BLaER1 treated with 17β-estradiol and CSF1 and Interleukin-3, amounts not matched to agents 10 nM and 100 nM (cell line): ENCODE measurements around the gene JAG2.

ENCODE experiments used
- H3K27ac ChIP-seq, 11 experiments: shearing (Covaris generic); formaldehyde crosslinking; 2 replicates each; pipeline ENCODE4 v1.8.1; 2022
- H3K27me3 ChIP-seq, 11 experiments: shearing (Covaris generic); formaldehyde crosslinking; 2 replicates each; pipeline ENCODE4 v1.8.1; 2022
- H3K36me3 ChIP-seq, 11 experiments: shearing (Covaris generic); formaldehyde crosslinking; 2 replicates each; pipeline ENCODE4 v1.8.1; 2022
- H3K4me1 ChIP-seq, 10 experiments: shearing (Covaris generic); formaldehyde crosslinking; 2 replicates each; pipeline ENCODE4 v1.8.1; 2022
- H3K4me2 ChIP-seq, 11 experiments: shearing (Covaris generic); formaldehyde crosslinking; 2 replicates each; pipeline ENCODE4 v1.8.1; 2022
- H3K4me3 ChIP-seq, 10 experiments: shearing (Covaris generic); formaldehyde crosslinking; 2 replicates each; pipeline ENCODE4 v1.8.1; 2022
- H3K9ac ChIP-seq, 11 experiments: shearing (Covaris generic); formaldehyde crosslinking; 2 replicates each; pipeline ENCODE4 v1.8.1; 2022
- H3K9me3 ChIP-seq, 11 experiments: shearing (Covaris generic); formaldehyde crosslinking; replicated peaks in 1 of 11; 2 replicates each; pipeline ENCODE4 v1.8.1; 2022
- H4K20me1 ChIP-seq, 11 experiments: shearing (Covaris generic); formaldehyde crosslinking; 2 replicates each; pipeline ENCODE4 v1.8.1; 2022
- Cebpa-rat ChIP-seq, 11 experiments: shearing (Covaris generic); IDR thresholded peaks; 2 replicates each; pipeline ENCODE4 v1.8.1; 2022

Gene JAG2

DNA sequence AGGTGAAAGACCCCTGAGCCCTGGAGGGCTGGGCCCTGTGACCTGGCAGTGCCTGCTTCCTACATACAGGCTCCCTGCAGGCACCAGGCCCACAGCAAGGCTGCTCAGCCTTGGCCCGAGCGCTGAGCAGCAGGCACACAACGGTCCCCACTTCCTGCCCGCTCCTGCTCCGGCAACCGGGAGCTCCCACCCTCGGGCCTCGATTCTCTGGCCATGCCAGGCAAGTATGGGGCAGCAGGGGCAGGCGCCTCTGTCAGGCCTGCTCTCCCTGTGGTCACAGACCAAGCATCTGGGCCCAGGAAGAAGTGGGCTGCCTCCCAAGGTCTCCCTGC is 43.1 kb upstream of the JAG2 start:
- peaks cover 17 to 92% (median 71%) of the 10 kb centered on the region in 10 experiments for H3K4me1 ChIP-seq
- no peak for TF ChIP-seq Cebpa-rat (IDR thresholded peaks at IDR 0.05)

GRCh38 chr14:105211086-105211757 is 42.6 kb upstream of the JAG2 start:
- peak overlapping the region in 1 of 11 experiments; percentile 26; a peak in 2 of 22 replicates for H3K27ac ChIP-seq
- H3K27me3 ChIP-seq = peaks cover 0 to 15% (median 0%) of the 10 kb centered on the region in 11 experiments; a peak in 6 of 22 replicates
- H3K4me2 ChIP-seq = peak overlapping the region in 8 of 11 experiments; percentile 73 to 94 (median 86); a peak in 16 of 22 replicates
- H3K4me3 ChIP-seq = no peak overlapping the region
- TF ChIP-seq Cebpa-rat (IDR thresholded peaks at IDR 0.05) = no peak
- no peaks in the 10 kb centered on the region for H3K9me3 ChIP-seq
- peaks cover 16 to 53% (median 19%) of the 10 kb centered on the region in 11 experiments; a peak in 20 of 22 replicates for H3K36me3 ChIP-seq
- peaks cover 17 to 95% (median 75%) of the 10 kb centered on the region in 10 experiments for H3K4me1 ChIP-seq
- peaks cover 46 to 95% (median 70%) of the 10 kb centered on the region in 11 experiments; a peak in 21 of 22 replicates for H4K20me1 ChIP-seq
- peak overlapping the region in 4 of 11 experiments; percentile 53 to 58 (median 56); a peak in 8 of 22 replicates for H3K9ac ChIP-seq

More for the DNA sequence above, 43.1 kb upstream of the JAG2 start:
- Histone ChIP-seq H3K9ac (peak overlapping the region in 4 of 11 experiments; percentile 53 to 58 (median 56); a peak in 8 of 22 replicates), H3K9me3 (no peaks in the 10 kb centered on the region), H3K4me2 (peak overlapping the region in 9 of 11 experiments; percentile 67 to 94 (median 85); a peak in 17 of 22 replicates), H3K4me3 (no peak overlapping the region), H3K27me3 (peaks cover 0 to 15% (median 0%) of the 10 kb centered on the region in 11 experiments; a peak in 6 of 22 replicates), H3K36me3 (peaks cover 21 to 58% (median 24%) of the 10 kb centered on the region in 11 experiments; a peak in 21 of 22 replicates), H4K20me1 (peaks cover 51 to 96% (median 74%) of the 10 kb centered on the region in 11 experiments; a peak in 21 of 22 replicates), H3K27ac (peak overlapping the region in 1 of 11 experiments; percentile 26; a peak in 1 of 22 replicates)

DNA sequence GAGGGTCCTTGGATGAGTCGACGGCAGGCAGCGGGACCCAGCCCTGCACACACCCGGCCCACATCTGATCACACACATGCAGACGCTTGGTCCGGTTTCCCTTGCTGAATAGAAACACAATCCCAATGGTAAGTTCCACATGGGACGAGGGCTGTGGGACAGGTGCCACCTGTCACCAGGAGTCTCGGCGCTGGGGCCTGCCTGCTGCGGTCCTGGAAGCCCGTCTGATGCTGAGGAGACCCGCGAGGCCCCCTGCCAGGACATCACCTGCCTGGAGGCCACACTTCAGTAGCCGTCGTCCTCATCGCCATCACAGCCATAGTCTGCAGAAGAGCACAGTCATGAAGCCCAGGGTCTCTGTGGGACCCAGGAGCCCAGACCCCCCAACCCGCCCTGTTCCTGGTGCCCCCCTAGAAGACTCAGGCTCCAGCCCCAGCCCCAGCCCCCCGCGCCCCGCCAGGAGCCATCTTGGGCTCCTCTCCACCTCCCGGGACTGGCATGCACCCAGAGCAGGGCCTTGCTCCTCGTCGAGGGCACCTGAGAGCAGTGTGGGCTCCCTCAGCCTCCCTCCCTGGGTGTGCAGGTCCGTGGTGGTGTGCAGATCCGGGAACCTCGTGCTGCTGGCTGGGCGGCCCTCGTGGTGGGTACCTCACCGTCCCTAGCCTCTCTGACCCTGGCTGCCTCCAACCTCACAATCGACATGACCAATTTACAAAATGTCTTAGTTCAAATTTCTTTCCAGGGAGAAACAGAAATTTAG is 41.9 kb upstream of the JAG2 start:
- Histone ChIP-seq H3K27ac (no peak overlapping the region), H3K9me3 (no peaks in the 10 kb centered on the region), H3K4me3 (no peak overlapping the region), H4K20me1 (peaks cover 41 to 95% (median 70%) of the 10 kb centered on the region in 11 experiments; a peak in 21 of 22 replicates), H3K36me3 (peaks cover 12 to 45% (median 16%) of the 10 kb centered on the region in 11 experiments; a peak in 18 of 22 replicates), H3K27me3 (peaks cover 0 to 17% (median 0%) of the 10 kb centered on the region in 11 experiments; a peak in 6 of 22 replicates), H3K9ac (0 out of 22 replicates have a peak overlapping the region, but pooled peaks of 1 of the 11 experiments have one; percentile 53), H3K4me2 (peak overlapping the region in 3 of 11 experiments; percentile 11 to 87 (median 87); a peak in 3 of 22 replicates), H3K4me1 (peaks cover 17 to 95% (median 82%) of the 10 kb centered on the region in 10 experiments)
- no peak for TF ChIP-seq Cebpa-rat (IDR thresholded peaks at IDR 0.05)

DNA sequence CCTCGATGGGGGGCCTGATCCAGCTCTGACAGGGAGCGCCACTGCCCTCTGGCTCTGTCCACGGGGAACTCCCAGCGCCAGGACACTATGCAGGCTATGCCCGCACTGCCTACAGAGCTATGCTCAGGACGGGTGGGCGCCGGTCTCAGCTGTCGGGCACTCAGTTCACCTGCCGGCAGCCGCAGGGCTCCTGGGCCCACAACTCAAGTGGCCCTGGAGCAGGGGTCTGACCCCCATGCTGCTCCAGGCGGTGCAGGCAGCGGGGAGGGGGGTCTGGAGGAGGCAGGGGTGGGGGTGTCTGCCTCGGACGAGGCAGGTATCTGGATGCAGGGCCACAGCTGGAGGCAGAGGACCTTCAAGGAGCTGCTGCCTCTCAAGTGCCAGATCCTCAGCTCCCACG is 41.1 kb upstream of the JAG2 start:
- H3K27me3 ChIP-seq = peaks cover 0 to 25% (median 0%) of the 10 kb centered on the region in 11 experiments; a peak in 6 of 22 replicates
- TF ChIP-seq Cebpa-rat (IDR thresholded peaks at IDR 0.05) = no peak
- H4K20me1 ChIP-seq = peaks cover 34 to 95% (median 70%) of the 10 kb centered on the region in 11 experiments; a peak in 21 of 22 replicates
- peaks cover 12 to 38% (median 16%) of the 10 kb centered on the region in 11 experiments; a peak in 18 of 22 replicates for H3K36me3 ChIP-seq
- peak overlapping the region in 1 of 11 experiments; percentile 34; a peak in 2 of 22 replicates for H3K27ac ChIP-seq
- H3K4me2 ChIP-seq = peak overlapping the region in 9 of 11 experiments; percentile 18 to 86 (median 63); a peak in 12 of 22 replicates
- H3K9me3 ChIP-seq = no peaks in the 10 kb centered on the region
- H3K4me3 ChIP-seq = no peak overlapping the region
- H3K4me1 ChIP-seq = peaks cover 12 to 95% (median 83%) of the 10 kb centered on the region in 10 experiments
- H3K9ac ChIP-seq = peak overlapping the region in 4 of 11 experiments; percentile 31 to 62 (median 50); a peak in 8 of 22 replicates

- no peak overlapping the region for H3K4me3 ChIP-seq
- H3K36me3 ChIP-seq = peaks cover 12 to 38% (median 16%) of the 10 kb centered on the region in 11 experiments; a peak in 18 of 22 replicates
- H3K4me2 ChIP-seq = peak overlapping the region in 9 of 11 experiments; percentile 18 to 86 (median 63); a peak in 16 of 22 replicates
- TF ChIP-seq Cebpa-rat (IDR thresholded peaks at IDR 0.05) = no peak
- peaks cover 28 to 95% (median 70%) of the 10 kb centered on the region in 11 experiments; a peak in 21 of 22 replicates for H4K20me1 ChIP-seq
- peak overlapping the region in 2 of 11 experiments; percentile 18 to 34; a peak in 2 of 22 replicates for H3K27ac ChIP-seq
- peaks cover 7 to 95% (median 83%) of the 10 kb centered on the region in 10 experiments for H3K4me1 ChIP-seq
- H3K27me3 ChIP-seq = peaks cover 0 to 25% (median 0%) of the 10 kb centered on the region in 11 experiments; a peak in 6 of 22 replicates
- no peaks in the 10 kb centered on the region for H3K9me3 ChIP-seq
- H3K9ac ChIP-seq = peak overlapping the region in 5 of 11 experiments; percentile 26 to 62 (median 41); a peak in 9 of 22 replicates
Measured at GRCh38 chr14:105209091-105209490, 40.5 kb upstream of the JAG2 start.

DNA sequence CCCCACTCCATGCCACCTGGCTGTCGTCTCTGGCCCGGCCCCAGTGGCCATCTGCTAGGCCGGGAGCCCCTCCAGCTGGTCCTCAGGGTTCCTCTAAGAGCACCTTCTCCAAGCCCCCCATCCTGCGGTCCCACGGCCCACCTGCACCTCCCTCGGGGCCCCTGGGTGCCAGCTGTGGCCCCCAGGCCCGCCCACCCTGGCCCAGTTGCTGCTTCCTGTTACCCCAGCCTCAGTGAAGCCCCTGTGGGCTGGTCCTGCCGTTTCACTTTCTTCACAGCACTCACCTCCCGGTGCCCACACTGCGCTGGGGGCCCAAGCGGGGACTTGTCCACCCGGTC is 40.1 kb upstream of the JAG2 start:
- Histone ChIP-seq H3K27me3 (peaks cover 0 to 25% (median 0%) of the 10 kb centered on the region in 11 experiments; a peak in 6 of 22 replicates), H3K4me3 (no peak overlapping the region), H4K20me1 (peaks cover 24 to 95% (median 70%) of the 10 kb centered on the region in 11 experiments; a peak in 21 of 22 replicates), H3K4me1 (peaks cover 3 to 95% (median 83%) of the 10 kb centered on the region in 10 experiments), H3K9me3 (no peaks in the 10 kb centered on the region), H3K27ac (peak overlapping the region in 2 of 11 experiments; percentile 18 to 34; a peak in 1 of 22 replicates), H3K4me2 (peak overlapping the region in 9 of 11 experiments; percentile 18 to 86 (median 63); a peak in 15 of 22 replicates), H3K9ac (peak overlapping the region in 5 of 11 experiments; percentile 26 to 62 (median 41); a peak in 7 of 22 replicates), H3K36me3 (peaks cover 12 to 38% (median 16%) of the 10 kb centered on the region in 11 experiments; a peak in 18 of 22 replicates)
- TF ChIP-seq Cebpa-rat (IDR thresholded peaks at IDR 0.05) = no peak

DNA sequence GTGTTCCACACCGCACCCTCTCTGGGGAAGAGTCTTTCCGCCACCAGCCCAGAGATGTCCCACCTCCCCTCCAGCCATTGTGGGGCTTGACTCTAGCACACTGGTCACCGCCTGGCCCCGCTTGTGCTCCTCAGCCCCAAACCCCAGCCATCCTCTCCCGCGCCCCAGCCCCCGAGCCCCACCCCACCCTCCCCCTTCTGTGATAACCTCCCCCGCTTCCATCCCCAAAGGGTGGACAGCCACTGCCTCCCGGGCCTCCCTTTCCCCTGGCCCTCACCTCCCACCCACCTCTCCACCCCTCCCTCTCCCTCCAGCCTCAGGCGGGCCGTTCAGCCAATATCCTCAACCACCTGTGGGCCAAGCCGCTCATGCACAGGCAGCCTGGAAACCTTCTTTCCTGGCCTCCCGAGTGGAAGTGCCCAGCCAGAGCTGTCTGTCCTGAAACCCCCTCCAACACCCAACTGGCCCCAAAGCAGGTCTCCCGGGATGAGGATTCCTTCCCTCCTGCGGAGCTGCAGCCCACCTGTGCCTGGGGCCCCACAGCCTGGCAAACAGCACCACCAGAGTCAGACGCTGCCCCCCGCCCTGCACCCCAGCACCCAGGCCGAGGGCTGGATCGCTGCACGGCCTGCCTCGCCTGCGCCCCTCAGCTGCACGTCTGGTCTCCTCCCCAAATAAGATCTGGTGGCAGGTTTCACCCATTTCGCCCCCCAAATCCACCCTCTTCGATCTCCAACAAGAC is 39.6 kb upstream of the JAG2 start:
- H3K36me3 ChIP-seq = peaks cover 12 to 38% (median 16%) of the 10 kb centered on the region in 11 experiments; a peak in 18 of 22 replicates
- no peak for TF ChIP-seq Cebpa-rat (IDR thresholded peaks at IDR 0.05)
- no peak overlapping the region for H3K4me3 ChIP-seq
- peaks cover 0 to 21% (median 0%) of the 10 kb centered on the region in 11 experiments; a peak in 5 of 22 replicates for H3K27me3 ChIP-seq
- H4K20me1 ChIP-seq = peaks cover 19 to 94% (median 66%) of the 10 kb centered on the region in 11 experiments; a peak in 21 of 22 replicates
- H3K4me1 ChIP-seq = peaks cover 2 to 95% (median 81%) of the 10 kb centered on the region in 10 experiments; a peak in 18 of 20 replicates
- H3K4me2 ChIP-seq = peak overlapping the region in 8 of 11 experiments; percentile 33 to 86 (median 67); a peak in 14 of 22 replicates
- peak overlapping the region in 2 of 11 experiments; percentile 58 to 62; a peak in 3 of 22 replicates for H3K9ac ChIP-seq
- H3K9me3 ChIP-seq = no peaks in the 10 kb centered on the region
- no peak overlapping the region for H3K27ac ChIP-seq
